GM19193 (cell line): Measurements from ENCODE around the gene RBM17.

Experiments
- POLR2A ChIP-seq: IDR thresholded peaks from 4 replicates; pipeline ENCODE4 v1.6.1; 2011; ENCODE audit not compliant: insufficient read depth, insufficient read length; ENCODE audit errors: extremely low read depth

The RBM17 gene

GRCh38 chr10:6133331-6134098 is 44.7 kb downstream of the RBM17 start:
- no peak for TF ChIP-seq POLR2A

- TF ChIP-seq POLR2A: no peak
Measured at GRCh38 chr10:6134099-6134823, 45.4 kb downstream of the RBM17 start.

- no peak for TF ChIP-seq POLR2A
Measured at GRCh38 chr10:6135039-6135438, 46.2 kb downstream of the RBM17 start.

GRCh38 chr10:6135589-6136168 is 46.8 kb downstream of the RBM17 start:
- no peak for TF ChIP-seq POLR2A

DNA sequence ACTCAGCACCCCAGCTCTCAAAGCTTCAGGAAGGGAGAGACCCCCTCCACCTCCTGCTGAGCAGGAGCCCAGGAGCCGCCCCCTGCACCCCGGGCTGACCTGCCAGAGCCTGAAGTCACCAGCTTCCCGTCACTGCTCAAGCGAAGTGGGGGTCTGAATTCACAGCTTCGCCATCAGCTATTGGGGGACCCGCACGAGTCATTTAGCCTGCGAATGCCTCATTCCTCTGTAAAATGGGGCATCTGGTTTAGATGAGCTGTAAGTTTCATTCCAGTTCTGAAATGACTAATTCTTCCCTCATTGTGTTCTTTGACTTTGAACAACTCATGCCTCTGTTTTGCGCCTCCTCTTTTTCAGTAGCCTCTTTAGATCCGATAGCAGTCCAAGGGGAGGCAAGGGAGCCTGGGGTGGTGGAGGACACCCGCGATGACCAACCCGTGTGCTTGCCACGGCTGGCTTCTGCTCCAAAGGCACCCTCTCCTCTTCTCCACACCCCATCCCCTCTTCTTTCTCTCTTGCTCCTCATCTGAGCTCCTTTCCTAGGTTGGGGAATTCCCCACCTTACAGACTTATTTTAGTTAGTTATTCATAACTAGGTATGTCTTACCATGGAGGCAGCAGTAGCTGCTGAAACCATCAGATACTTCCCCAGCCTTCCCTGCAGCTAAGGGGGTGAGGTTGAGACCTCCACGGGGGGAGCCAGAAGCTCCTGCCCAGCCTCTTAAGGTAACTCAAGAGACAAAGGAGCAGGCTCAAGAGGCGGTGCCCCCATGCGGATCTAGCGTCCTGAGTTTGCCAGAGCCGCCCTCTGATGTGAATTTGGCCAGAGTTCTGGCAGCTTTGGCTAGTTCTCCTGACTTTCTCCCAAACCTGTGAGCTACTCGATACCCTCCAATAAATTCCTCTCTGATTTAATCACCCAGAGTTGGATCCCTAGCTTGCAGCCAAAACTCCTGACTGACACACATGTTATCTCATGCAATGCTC is 47.7 kb downstream of the RBM17 start:
- TF ChIP-seq POLR2A: no peak

DNA sequence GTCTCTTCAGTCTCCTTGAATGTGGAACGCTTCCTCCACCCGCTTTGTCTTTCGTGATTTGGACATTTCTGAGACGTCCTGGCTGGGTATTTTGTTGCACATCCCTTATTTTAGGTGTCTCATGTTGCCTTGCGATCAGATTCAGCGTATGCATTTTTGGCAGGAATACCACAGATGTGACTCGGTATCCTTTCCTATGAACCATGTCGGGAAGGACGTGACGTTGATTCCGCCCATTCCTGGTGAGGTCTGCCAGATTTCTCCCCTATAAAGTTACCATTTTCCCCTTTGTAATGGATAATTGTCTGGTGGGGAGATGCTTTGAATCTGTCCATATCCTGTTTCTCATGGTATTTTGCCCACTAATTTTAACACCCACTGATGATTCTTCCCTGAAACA is 49.6 kb downstream of the RBM17 start:
- TF ChIP-seq POLR2A: no peak

DNA sequence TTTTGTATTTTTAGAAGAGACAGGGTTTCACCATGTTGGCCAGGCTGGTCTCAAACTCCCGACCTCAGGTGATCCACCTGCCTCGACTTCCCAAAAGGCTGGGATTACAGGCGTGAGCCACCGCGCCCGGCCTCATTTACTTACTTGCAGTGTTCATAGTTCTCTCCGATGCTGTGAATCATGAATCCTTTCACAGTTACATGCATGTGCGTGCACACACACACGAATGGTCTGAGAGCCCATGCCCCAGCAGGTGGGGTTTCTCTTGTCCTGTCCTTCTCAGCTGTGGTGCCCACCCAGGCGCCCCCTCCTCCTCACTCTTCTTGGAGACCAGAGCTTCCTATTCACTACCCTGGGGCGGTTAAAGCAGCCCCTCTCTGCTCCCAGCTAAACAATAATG is 50.6 kb downstream of the RBM17 start:
- TF ChIP-seq POLR2A: no peak

DNA sequence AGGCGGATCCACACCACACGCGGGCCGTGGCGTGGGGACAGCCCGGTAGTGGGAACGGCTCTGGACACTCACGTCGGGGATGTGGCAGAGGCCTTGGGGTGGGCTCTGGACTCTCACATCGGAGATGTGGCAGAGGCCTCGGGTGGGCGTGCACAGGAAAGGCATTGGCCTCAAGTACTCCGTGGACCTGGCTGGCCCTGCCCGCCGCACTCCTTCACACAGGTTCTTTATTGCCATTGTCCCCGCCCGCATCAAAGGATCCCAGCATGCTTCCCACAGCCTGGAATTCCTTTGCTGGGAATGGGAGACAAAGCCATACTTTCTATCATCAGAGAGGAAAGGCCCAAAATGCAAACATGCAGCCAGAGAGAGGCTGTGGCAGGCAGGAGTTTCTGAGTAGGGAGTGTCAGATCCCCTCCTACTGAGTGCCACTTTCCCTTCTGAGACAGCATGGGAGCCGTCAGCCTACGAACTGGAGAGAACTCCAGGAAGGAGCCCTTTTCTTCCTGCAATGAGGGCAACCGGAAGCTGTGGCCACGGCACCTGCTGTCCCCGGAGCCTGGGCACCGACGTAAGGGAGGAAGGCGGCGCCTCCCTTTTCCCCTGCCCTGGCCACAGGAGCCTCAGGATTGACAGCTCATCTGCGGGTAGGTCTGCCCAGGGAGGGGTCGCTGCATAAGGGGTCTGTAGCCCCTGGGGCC is 51.5 kb downstream of the RBM17 start:
- no peak for TF ChIP-seq POLR2A

GRCh38 chr10:6140965-6141295 is 52.1 kb downstream of the RBM17 start:
- no peak for TF ChIP-seq POLR2A

GRCh38 chr10:6141296-6142151 is 52.7 kb downstream of the RBM17 start:
- TF ChIP-seq POLR2A: no peak

- TF ChIP-seq POLR2A: no peak
Measured at GRCh38 chr10:6142644-6143043, 53.8 kb downstream of the RBM17 start.

GRCh38 chr10:6143181-6143580 is 54.3 kb downstream of the RBM17 start:
- no peak for TF ChIP-seq POLR2A

DNA sequence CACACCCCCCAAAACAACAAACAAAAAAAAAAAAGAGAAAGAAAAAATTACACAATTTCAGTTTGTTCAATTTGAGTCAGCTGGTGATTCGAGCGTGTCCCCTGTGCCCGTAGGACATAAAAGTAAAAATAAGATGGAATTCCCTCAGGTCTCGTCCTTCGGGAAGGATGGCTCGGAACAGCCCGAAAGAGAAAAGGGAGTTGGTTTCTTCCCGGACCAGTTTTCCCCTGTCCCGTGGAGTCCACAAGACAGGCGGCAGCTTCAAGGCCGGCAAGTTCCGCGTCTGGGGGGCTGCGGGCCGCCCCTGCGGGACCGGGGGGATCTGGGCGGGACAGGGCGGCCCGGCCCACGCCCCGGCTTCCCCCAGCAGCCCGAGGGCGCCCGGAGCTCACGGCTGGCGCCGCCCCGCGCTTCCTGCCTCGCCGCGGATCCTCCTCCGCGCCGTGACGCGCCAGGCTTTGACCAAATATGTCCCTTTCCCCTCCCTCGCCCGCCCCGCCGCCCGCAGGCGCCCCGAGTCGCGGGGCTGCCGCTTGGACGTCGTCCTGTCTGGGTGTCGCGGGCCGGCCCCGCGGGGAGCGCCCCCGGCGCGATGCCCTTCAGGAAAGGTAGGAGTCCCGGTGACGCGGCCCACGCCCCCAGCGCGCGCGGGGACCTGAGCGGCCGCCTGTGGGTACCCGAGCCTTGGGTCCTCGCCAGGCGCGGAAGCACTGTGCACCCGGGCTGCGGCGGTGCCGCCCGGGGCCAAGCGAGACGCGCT is 55.8 kb downstream of the RBM17 start:
- TF ChIP-seq POLR2A: peak; percentile 72
